Tibial nerve (tissue), 3 donors: ENCODE data around the gene RPL41.

Source experiments
- POLR2A ChIP-seq, 2 donors: fragments of 450-650 bp; IDR thresholded peaks; one replicate each; pipeline ENCODE4 v1.6.1; 2017; ENCODE audit warnings: antibody characterized with exemption in 2 of 2, mild to moderate bottlenecking in 2 of 2, moderate library complexity in 2 of 2
- TF ChIP-seq, protein P1 (sequence below), 5 experiments: fragments of 200-600 bp in 3 of 5; fragments of 450-650 bp in 2 of 5; sonication (generic) in 3 of 5; IDR thresholded peaks; one replicate each; pipeline ENCODE4 v1.5.1; 2016 to 2019; ENCODE audit warnings: antibody characterized with exemption in 5 of 5, mild to moderate bottlenecking in 3 of 5, moderate library complexity in 2 of 5

DNA sequence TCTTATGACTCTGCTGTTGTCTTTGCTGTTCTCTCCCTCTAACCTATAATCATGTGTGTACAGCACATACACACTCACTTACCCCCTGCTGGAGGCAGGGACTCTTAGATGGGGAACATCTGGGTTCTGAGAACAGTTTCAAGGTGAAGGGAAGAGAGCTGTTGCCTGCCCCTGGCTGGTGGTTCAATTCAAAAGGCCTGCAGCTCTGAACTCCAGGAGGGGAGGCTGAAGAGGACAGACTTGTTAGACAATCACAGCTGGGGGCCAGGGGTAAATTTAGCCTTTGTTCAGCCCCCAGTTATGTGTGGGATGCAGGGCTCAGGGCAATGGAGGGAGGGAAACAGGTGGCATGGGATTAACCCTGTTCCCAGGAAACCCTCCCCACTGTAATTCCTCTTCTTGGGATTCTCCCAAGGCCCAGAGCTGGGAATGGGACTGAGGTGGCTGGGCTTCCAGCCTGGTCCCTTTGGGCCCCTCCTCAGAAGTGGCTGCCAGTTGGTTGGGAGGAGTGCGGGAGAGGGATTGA is 37.9 kb downstream of the RPL41 start:
- TF ChIP-seq, protein P1, sequence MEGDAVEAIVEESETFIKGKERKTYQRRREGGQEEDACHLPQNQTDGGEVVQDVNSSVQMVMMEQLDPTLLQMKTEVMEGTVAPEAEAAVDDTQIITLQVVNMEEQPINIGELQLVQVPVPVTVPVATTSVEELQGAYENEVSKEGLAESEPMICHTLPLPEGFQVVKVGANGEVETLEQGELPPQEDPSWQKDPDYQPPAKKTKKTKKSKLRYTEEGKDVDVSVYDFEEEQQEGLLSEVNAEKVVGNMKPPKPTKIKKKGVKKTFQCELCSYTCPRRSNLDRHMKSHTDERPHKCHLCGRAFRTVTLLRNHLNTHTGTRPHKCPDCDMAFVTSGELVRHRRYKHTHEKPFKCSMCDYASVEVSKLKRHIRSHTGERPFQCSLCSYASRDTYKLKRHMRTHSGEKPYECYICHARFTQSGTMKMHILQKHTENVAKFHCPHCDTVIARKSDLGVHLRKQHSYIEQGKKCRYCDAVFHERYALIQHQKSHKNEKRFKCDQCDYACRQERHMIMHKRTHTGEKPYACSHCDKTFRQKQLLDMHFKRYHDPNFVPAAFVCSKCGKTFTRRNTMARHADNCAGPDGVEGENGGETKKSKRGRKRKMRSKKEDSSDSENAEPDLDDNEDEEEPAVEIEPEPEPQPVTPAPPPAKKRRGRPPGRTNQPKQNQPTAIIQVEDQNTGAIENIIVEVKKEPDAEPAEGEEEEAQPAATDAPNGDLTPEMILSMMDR (IDR thresholded peaks at IDR 0.05) = no peak
- TF ChIP-seq POLR2A (IDR thresholded peaks at IDR 0.05) = no peak
